Trophoblast cell (in vitro differentiated cells and primary cell): ENCODE results near the gene SGCD.

Experiments used
- DNase-seq, 2 donors: peaks; one replicate each; pipeline ENCODE4 v3.0.0-alpha.2; 2016
- H2AFZ ChIP-seq: 2 replicates; pipeline ENCODE4 v1.6.1; 2013; ENCODE audit warnings: low read length, moderate library complexity, mild to moderate bottlenecking; ENCODE audit not compliant: insufficient read depth, poor library complexity
- H2AK5ac ChIP-seq: 2 replicates; pipeline ENCODE4 v1.6.1; 2013; ENCODE audit warnings: mild to moderate bottlenecking, low read length
- H2BK120ac ChIP-seq: 2 replicates; pipeline ENCODE4 v1.6.1; 2013; ENCODE audit warnings: low read length, mild to moderate bottlenecking, moderate library complexity; ENCODE audit not compliant: insufficient read depth, poor library complexity
- H2BK12ac ChIP-seq: 2 replicates; pipeline ENCODE4 v1.6.1; 2013; ENCODE audit warnings: mild to moderate bottlenecking, low read length, moderate library complexity
- H2BK5ac ChIP-seq: 2 replicates; pipeline ENCODE4 v1.6.1; 2013; ENCODE audit warnings: low read length, low read depth, moderate library complexity, mild to moderate bottlenecking; ENCODE audit not compliant: poor library complexity
- H3K14ac ChIP-seq: 2 replicates; pipeline ENCODE4 v1.6.1; 2013; ENCODE audit warnings: mild to moderate bottlenecking, low read length
- H3K18ac ChIP-seq: 2 replicates; pipeline ENCODE4 v1.6.1; 2013; ENCODE audit warnings: mild to moderate bottlenecking, low read length
- H3K23ac ChIP-seq: 2 replicates; pipeline ENCODE4 v1.6.1; 2013; ENCODE audit warnings: low read length
- H3K27ac ChIP-seq: 2 replicates; pipeline ENCODE4 v1.5.1; 2013; ENCODE audit warnings: low read depth, mild to moderate bottlenecking, inconsistent platforms, low read length, moderate library complexity
- H3K27me3 ChIP-seq: 2 replicates; pipeline ENCODE4 v1.6.1; 2013; ENCODE audit warnings: inconsistent platforms, mild to moderate bottlenecking, low read length, moderate library complexity; ENCODE audit not compliant: insufficient read depth
- H3K36me3 ChIP-seq, 2 experiments: 1 replicate in 1 of 2; 2 replicates in 1 of 2; pipeline ENCODE4 v1.6.1; 2013; ENCODE audit warnings: low read length in 2 of 2, mild to moderate bottlenecking in 2 of 2, moderate library complexity in 1 of 2; ENCODE audit not compliant: insufficient read depth in 2 of 2, control insufficient read depth in 1 of 2
- H3K4ac ChIP-seq: 2 replicates; pipeline ENCODE4 v1.6.1; 2013; ENCODE audit warnings: low read depth, mild to moderate bottlenecking, low read length, moderate library complexity
- H3K4me1 ChIP-seq, 2 experiments: 1 replicate in 1 of 2; 2 replicates in 1 of 2; pipeline ENCODE4 v1.6.1; 2013; ENCODE audit warnings: low read length in 2 of 2, mild to moderate bottlenecking in 2 of 2, moderate library complexity in 1 of 2; ENCODE audit not compliant: insufficient read depth in 2 of 2, control insufficient read depth in 1 of 2
- H3K4me2 ChIP-seq: 2 replicates; pipeline ENCODE4 v1.6.1; 2013; ENCODE audit warnings: inconsistent platforms, mild to moderate bottlenecking, low read length, moderate library complexity
- H3K4me3 ChIP-seq: 2 replicates; pipeline ENCODE4 v1.5.1; 2013; ENCODE audit warnings: mild to moderate bottlenecking, low read depth, low read length, inconsistent platforms
- H3K79me1 ChIP-seq: one replicate; pipeline ENCODE4 v1.6.1; 2013; ENCODE audit warnings: low read length
- H3K79me2 ChIP-seq: 2 replicates; pipeline ENCODE4 v1.6.1; 2013; ENCODE audit warnings: low read length, mild to moderate bottlenecking; ENCODE audit not compliant: control insufficient read depth, insufficient read depth, poor library complexity
- H3K9ac ChIP-seq: 2 replicates; pipeline ENCODE4 v1.6.1; 2013; ENCODE audit warnings: mild to moderate bottlenecking, low read length
- H3K9me3 ChIP-seq: 2 replicates; pipeline ENCODE4 v1.6.1; 2013; ENCODE audit warnings: low read depth, mild to moderate bottlenecking, control low read depth, inconsistent platforms, low read length; ENCODE audit not compliant: insufficient read depth
- H4K12ac ChIP-seq: 2 replicates; pipeline ENCODE4 v1.6.1; 2013; ENCODE audit warnings: low read depth, mild to moderate bottlenecking, low read length, moderate library complexity
- H4K8ac ChIP-seq: 2 replicates; pipeline ENCODE4 v1.6.1; 2013; ENCODE audit warnings: low read depth, mild to moderate bottlenecking, low read length, moderate library complexity
- H4K91ac ChIP-seq: one replicate; pipeline ENCODE4 v1.6.1; 2013; ENCODE audit warnings: low read depth, mild to moderate bottlenecking, low read length, moderate library complexity
- WGBS: extraction: QIAGEN DNeasy Blood & Tissue Kit; methylation state at CpG from one replicate; pipeline ENCODE4 v1.1.7; 2013; ENCODE audit warnings: missing lambda C conversion rate; ENCODE audit not compliant: insufficient read length, insufficient coverage; ENCODE audit errors: extremely low coverage; 5-methylcytosine and 5-hydroxymethylcytosine counted together

The SGCD gene

GRCh38 chr5:156764176-156764971 lies 437.4 kb downstream of the SGCD start:
- WGBS: no CpG with 5 or more reads among the region's 6 CpGs
- no peak overlapping the region for H3K9ac ChIP-seq

GRCh38 chr5:156774273-156774672 lies 447.3 kb downstream of the SGCD start:
- H3K23ac ChIP-seq: no peak overlapping the region

More at GRCh38 chr5:156764176-156764971, 437.4 kb downstream of the SGCD start:
- no peak overlapping the region for H4K91ac ChIP-seq
- no peaks in the 10 kb centered on the region for H3K79me1 ChIP-seq
- H3K27ac ChIP-seq: no peak overlapping the region
- no peak for DNase-seq
- H3K4ac ChIP-seq: no peak overlapping the region
- no peak overlapping the region for H3K14ac ChIP-seq
- H2BK5ac ChIP-seq: no peak overlapping the region
- H3K23ac ChIP-seq: no peak overlapping the region
- no peak overlapping the region for H2BK120ac ChIP-seq
- no peaks in the 10 kb centered on the region for H3K36me3 ChIP-seq
- no peak overlapping the region for H3K4me2 ChIP-seq
- H2AFZ ChIP-seq: no peak overlapping the region
- no peaks in the 10 kb centered on the region for H3K4me1 ChIP-seq
- no peaks in the 10 kb centered on the region for H3K79me2 ChIP-seq
- H3K4me3 ChIP-seq: no peak overlapping the region
- no peaks in the 10 kb centered on the region for H3K9me3 ChIP-seq
- no peak overlapping the region for H2BK12ac ChIP-seq
- H3K27me3 ChIP-seq: no peaks in the 10 kb centered on the region
- no peak overlapping the region for H2AK5ac ChIP-seq
- H3K18ac ChIP-seq: no peak overlapping the region
- H4K12ac ChIP-seq: no peak overlapping the region
- H4K8ac ChIP-seq: no peak overlapping the region

DNA sequence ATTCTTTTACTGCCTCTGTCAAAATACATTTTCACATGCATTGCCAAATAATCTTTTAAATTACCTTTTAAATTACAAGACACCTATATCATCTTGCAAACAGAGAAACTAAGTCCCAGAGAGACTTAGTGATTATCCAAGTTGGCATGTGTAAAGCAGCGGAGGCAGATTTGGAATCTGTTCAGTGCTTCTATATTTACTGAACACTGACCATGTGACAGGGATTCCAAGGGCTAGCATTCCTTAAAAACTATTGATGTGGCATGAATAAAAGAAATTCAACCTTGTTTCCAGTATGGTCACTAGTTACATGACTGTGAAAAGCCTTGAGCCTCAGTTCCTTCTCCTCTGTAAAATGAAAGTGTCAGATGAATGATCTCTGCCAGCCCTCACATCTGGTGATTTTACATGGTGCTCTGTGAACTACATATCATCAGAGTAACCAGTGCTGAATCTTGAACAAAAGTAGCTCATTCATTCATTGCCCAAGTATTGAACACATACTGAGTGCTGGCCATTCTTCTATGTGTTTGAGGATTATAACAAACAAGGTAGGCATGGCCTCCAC lies 451.3 kb downstream of the SGCD start:
- no peaks in the 10 kb centered on the region for H3K9me3 ChIP-seq
- H2BK12ac ChIP-seq: no peak overlapping the region
- no peak overlapping the region for H2BK5ac ChIP-seq
- no peak overlapping the region for H4K8ac ChIP-seq
- no peak overlapping the region for H3K4me2 ChIP-seq
- H3K27me3 ChIP-seq: no peaks in the 10 kb centered on the region
- H3K14ac ChIP-seq: no peak overlapping the region
- H2AFZ ChIP-seq: no peak overlapping the region
- WGBS: no CpG with 5 or more reads among the region's 1 CpG
- H3K4me3 ChIP-seq: no peak overlapping the region
- H2BK120ac ChIP-seq: no peak overlapping the region
- no peaks in the 10 kb centered on the region for H3K79me1 ChIP-seq
- no peaks in the 10 kb centered on the region for H3K79me2 ChIP-seq
- H3K4ac ChIP-seq: no peak overlapping the region
- no peak overlapping the region for H4K12ac ChIP-seq
- H3K27ac ChIP-seq: no peak overlapping the region
- no peak for DNase-seq
- H3K18ac ChIP-seq: no peak overlapping the region
- no peaks in the 10 kb centered on the region for H3K36me3 ChIP-seq
- no peak overlapping the region for H2AK5ac ChIP-seq
- no peak overlapping the region for H3K23ac ChIP-seq
- H3K9ac ChIP-seq: no peak overlapping the region
- H3K4me1 ChIP-seq: no peaks in the 10 kb centered on the region
- no peak overlapping the region for H4K91ac ChIP-seq

More at GRCh38 chr5:156774273-156774672, 447.3 kb downstream of the SGCD start:
- Histone ChIP-seq H4K8ac (no peak overlapping the region), H3K9me3 (no peaks in the 10 kb centered on the region), H3K14ac (no peak overlapping the region), H2BK5ac (no peak overlapping the region), H3K9ac (no peak overlapping the region), H4K12ac (no peak overlapping the region), H3K4me2 (no peak overlapping the region), H3K4ac (no peak overlapping the region), H2AK5ac (no peak overlapping the region), H3K79me2 (no peaks in the 10 kb centered on the region), H2BK120ac (no peak overlapping the region), H3K4me1 (no peaks in the 10 kb centered on the region), H3K36me3 (no peaks in the 10 kb centered on the region), H2BK12ac (no peak overlapping the region), H2AFZ (no peak overlapping the region), H3K79me1 (no peaks in the 10 kb centered on the region), H3K27me3 (no peaks in the 10 kb centered on the region), H3K4me3 (no peak overlapping the region), H4K91ac (no peak overlapping the region), H3K18ac (no peak overlapping the region), H3K27ac (no peak overlapping the region)
- no peak for DNase-seq
- no CpG with 5 or more reads among the region's 2 CpGs for WGBS

GRCh38 chr5:156778752-156779151 lies 451.8 kb downstream of the SGCD start:
- no peak overlapping the region for H2BK120ac ChIP-seq
- H3K18ac ChIP-seq: no peak overlapping the region
- no peak overlapping the region for H2BK12ac ChIP-seq
- no peak overlapping the region for H3K4me2 ChIP-seq
- H3K14ac ChIP-seq: no peak overlapping the region
- H2AK5ac ChIP-seq: no peak overlapping the region
- H2AFZ ChIP-seq: no peak overlapping the region
- no peaks in the 10 kb centered on the region for H3K36me3 ChIP-seq
- H3K9me3 ChIP-seq: no peaks in the 10 kb centered on the region
- no peak for DNase-seq
- H3K79me2 ChIP-seq: no peaks in the 10 kb centered on the region
- no peak overlapping the region for H2BK5ac ChIP-seq
- no peak overlapping the region for H3K4ac ChIP-seq
- H3K27me3 ChIP-seq: no peaks in the 10 kb centered on the region
- H3K79me1 ChIP-seq: no peaks in the 10 kb centered on the region
- no peaks in the 10 kb centered on the region for H3K4me1 ChIP-seq
- no peak overlapping the region for H4K8ac ChIP-seq
- no CpG with 5 or more reads among the region's 2 CpGs for WGBS
- no peak overlapping the region for H3K9ac ChIP-seq
- H3K4me3 ChIP-seq: no peak overlapping the region
- H4K12ac ChIP-seq: no peak overlapping the region
- H3K23ac ChIP-seq: no peak overlapping the region
- H3K27ac ChIP-seq: no peak overlapping the region
- no peak overlapping the region for H4K91ac ChIP-seq
